Measurements from ENCODE around the gene MICALL1. TPM values are rescaled to one million over a fixed set of nuclear protein-coding genes. Genes with fewer than 3 reads are reported as not detected.

Gene MICALL1
- total and polyA plus RNA-seq, 2 of the 13 experiments (the other 11 are each of a cell fraction or from before 2014, with no cell fraction given) = 7.6 to 10.6 TPM

DNA sequence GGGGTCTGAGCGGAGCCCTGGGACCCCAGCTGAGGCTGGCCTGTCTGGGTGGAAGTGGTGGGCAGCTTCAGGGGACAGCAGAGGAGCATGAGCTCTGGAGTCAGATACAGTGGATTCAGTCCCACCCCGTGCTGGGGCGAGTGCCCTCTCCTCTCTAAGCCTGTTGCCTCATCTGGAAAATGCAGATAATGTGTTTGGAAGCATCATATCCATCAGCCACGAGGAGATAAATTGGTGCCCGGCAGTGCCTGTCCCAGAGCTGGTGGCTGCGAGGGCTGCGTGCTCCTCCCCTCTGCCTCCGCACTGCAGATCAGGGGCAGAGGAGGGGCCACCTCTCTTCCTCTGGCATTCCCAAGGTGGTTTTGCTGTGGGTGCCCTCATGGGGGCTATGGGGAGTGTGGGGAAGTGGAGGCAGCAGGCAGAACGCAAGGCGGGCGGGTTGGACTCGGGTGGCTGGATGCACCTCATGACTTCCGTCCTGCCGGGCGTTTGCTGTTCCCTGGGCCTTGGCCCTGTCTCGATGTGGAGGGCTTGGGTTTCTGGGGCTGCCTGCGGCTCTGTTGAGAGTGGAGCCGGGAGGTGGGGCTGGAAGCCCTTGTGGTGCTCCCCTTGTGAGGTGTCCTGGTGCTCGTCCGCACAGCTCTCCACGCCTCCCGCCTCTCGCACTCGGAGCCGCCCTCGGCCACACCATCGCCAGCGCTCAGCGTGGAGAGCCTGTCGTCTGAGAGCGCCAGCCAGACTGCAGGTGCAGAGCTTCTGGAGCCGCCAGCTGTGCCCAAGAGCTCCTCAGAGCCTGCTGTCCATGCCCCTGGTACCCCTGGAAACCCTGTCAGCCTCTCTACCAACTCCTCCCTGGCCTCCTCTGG, 20.9 kb downstream of the MICALL1 start:
- Histone ChIP-seq H4K20me1 (ENCODE audit: insufficient read depth, low read length) (no peaks in the 10 kb centered on the region), H3K36me3 (replicated peaks in 1 of 2; ENCODE audit: control insufficient read depth in 1 of 2, insufficient read depth in 2 of 2, low read length in 2 of 2) (peaks cover 22 to 30% of the 10 kb centered on the region in 2 experiments; a peak in 4 of 5 replicates), H3K27me3 (ENCODE audit: control insufficient read depth in 1 of 2, insufficient read depth in 2 of 2, low read length in 2 of 2) (no peaks in the 10 kb centered on the region), H3K4me3 (replicated peaks in 1 of 3; ENCODE audit: insufficient read depth in 1 of 3, low read depth in 2 of 3, low read length in 3 of 3) (no peak overlapping the region), H3K79me2 (ENCODE audit: insufficient read depth, low read length) (no peaks in the 10 kb centered on the region), H3K9me3 (ENCODE audit: low read length) (no peaks in the 10 kb centered on the region), H3K27ac (ENCODE audit: extremely low read length, insufficient read depth, low read length) (no peak overlapping the region), H2AFZ (ENCODE audit: low read length) (no peak overlapping the region), H3K4me2 (ENCODE audit: low read depth, low read length) (no peak overlapping the region), H3K9ac (ENCODE audit: insufficient read depth, low read depth, low read length) (no peak overlapping the region), H3K4me1 (ENCODE audit: insufficient read depth, low read length) (no peaks in the 10 kb centered on the region)
- intact Hi-C loops (cut with micrococcal nuclease; ENCODE audit: unreplicated experiment) = no loop called here
- ChIA-PET POLR2A (no interaction called here), CTCF (ENCODE audit: low intra/inter-chr PET ratio, low total read pairs) (no interaction called here)
- BruUV-seq (replicated peaks) = no TSS peak
- in situ Hi-C loops (cut with HindIII; ENCODE audit: extremely low pct_ligation_motif_present, low pct_unique_long_range_greater_than_20kb) = no loop called here
- FAIRE-seq (no peak), DNase-seq (ENCODE audit: low spot score) (no peak), ATAC-seq (no peak)
- 98% methylated on average over 21 of the region's 32 CpGs for WGBS (ENCODE audit: low lambda C conversion rate)
- TF ChIP-seq SIX4 (CRISPR knock-in tag; IDR thresholded peaks at IDR 0.05) = no peak
- no peak for TF ChIP-seq STAG1 (CRISPR knock-in tag; IDR thresholded peaks at IDR 0.05)
- TF ChIP-seq PPARG (CRISPR knock-in tag; conservative IDR thresholded peaks at IDR 0.05) = no peak
- TF ChIP-seq, protein P1, sequence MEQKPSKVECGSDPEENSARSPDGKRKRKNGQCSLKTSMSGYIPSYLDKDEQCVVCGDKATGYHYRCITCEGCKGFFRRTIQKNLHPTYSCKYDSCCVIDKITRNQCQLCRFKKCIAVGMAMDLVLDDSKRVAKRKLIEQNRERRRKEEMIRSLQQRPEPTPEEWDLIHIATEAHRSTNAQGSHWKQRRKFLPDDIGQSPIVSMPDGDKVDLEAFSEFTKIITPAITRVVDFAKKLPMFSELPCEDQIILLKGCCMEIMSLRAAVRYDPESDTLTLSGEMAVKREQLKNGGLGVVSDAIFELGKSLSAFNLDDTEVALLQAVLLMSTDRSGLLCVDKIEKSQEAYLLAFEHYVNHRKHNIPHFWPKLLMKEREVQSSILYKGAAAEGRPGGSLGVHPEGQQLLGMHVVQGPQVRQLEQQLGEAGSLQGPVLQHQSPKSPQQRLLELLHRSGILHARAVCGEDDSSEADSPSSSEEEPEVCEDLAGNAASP (CRISPR knock-in tag; IDR thresholded peaks at IDR 0.05; ENCODE audit: borderline replicate concordance) = no peak
- TF ChIP-seq, protein P2, sequence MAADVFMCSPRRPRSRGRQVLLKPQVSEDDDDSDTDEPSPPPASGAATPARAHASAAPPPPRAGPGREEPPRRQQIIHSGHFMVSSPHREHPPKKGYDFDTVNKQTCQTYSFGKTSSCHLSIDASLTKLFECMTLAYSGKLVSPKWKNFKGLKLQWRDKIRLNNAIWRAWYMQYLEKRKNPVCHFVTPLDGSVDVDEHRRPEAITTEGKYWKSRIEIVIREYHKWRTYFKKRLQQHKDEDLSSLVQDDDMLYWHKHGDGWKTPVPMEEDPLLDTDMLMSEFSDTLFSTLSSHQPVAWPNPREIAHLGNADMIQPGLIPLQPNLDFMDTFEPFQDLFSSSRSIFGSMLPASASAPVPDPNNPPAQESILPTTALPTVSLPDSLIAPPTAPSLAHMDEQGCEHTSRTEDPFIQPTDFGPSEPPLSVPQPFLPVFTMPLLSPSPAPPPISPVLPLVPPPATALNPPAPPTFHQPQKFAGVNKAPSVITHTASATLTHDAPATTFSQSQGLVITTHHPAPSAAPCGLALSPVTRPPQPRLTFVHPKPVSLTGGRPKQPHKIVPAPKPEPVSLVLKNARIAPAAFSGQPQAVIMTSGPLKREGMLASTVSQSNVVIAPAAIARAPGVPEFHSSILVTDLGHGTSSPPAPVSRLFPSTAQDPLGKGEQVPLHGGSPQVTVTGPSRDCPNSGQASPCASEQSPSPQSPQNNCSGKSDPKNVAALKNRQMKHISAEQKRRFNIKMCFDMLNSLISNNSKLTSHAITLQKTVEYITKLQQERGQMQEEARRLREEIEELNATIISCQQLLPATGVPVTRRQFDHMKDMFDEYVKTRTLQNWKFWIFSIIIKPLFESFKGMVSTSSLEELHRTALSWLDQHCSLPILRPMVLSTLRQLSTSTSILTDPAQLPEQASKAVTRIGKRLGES (CRISPR knock-in tag; IDR thresholded peaks at IDR 0.05; ENCODE audit: borderline replicate concordance) = no peak
- TF ChIP-seq ZNF263 (CRISPR knock-in tag; IDR thresholded peaks at IDR 0.05) = no peak
- TF ChIP-seq, protein P3, sequence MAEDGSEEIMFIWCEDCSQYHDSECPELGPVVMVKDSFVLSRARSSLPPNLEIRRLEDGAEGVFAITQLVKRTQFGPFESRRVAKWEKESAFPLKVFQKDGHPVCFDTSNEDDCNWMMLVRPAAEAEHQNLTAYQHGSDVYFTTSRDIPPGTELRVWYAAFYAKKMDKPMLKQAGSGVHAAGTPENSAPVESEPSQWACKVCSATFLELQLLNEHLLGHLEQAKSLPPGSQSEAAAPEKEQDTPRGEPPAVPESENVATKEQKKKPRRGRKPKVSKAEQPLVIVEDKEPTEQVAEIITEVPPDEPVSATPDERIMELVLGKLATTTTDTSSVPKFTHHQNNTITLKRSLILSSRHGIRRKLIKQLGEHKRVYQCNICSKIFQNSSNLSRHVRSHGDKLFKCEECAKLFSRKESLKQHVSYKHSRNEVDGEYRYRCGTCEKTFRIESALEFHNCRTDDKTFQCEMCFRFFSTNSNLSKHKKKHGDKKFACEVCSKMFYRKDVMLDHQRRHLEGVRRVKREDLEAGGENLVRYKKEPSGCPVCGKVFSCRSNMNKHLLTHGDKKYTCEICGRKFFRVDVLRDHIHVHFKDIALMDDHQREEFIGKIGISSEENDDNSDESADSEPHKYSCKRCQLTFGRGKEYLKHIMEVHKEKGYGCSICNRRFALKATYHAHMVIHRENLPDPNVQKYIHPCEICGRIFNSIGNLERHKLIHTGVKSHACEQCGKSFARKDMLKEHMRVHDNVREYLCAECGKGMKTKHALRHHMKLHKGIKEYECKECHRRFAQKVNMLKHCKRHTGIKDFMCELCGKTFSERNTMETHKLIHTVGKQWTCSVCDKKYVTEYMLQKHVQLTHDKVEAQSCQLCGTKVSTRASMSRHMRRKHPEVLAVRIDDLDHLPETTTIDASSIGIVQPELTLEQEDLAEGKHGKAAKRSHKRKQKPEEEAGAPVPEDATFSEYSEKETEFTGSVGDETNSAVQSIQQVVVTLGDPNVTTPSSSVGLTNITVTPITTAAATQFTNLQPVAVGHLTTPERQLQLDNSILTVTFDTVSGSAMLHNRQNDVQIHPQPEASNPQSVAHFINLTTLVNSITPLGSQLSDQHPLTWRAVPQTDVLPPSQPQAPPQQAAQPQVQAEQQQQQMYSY (CRISPR knock-in tag; IDR thresholded peaks at IDR 0.05) = no peak
- TF ChIP-seq ZNF383 (CRISPR knock-in tag; IDR thresholded peaks at IDR 0.05; ENCODE audit: borderline replicate concordance) = no peak
- no peak for TF ChIP-seq ISX (CRISPR knock-in tag; conservative IDR thresholded peaks at IDR 0.05)
